Fibroblast of lung (primary cell): ENCODE results near the gene KCTD18.

Experiments
- CTCF ChIP-seq, 2 donors: IDR thresholded peaks in 1 of 2; conservative IDR thresholded peaks in 1 of 2; 1 replicate in 1 of 2; 2 replicates in 1 of 2; pipeline ENCODE4 v1.5.1; 2011 to 2012; ENCODE audit warnings: low read length in 2 of 2, control low read depth in 1 of 2, inconsistent platforms in 1 of 2, low read depth in 1 of 2, mild to moderate bottlenecking in 1 of 2
- EZH2 ChIP-seq: IDR thresholded peaks from 2 replicates; pipeline ENCODE4 v1.5.1; 2012; ENCODE audit warnings: low read length, control low read depth, mild to moderate bottlenecking; ENCODE audit errors: missing control alignments

- TF ChIP-seq CTCF (conservative IDR thresholded peaks at IDR 0.05 in 1 of 2, IDR thresholded peaks at IDR 0.05 in 1 of 2; ENCODE audit: low read depth in 1 of 2, low read length in 2 of 2) (no peak), EZH2 (no peak)
These were observed 16.2 kb upstream of the KCTD18 start, which contains the start of gene SGO2 for GRCh38 chr2:200525882-200526651.
